Activated naive CD4-positive, alpha-beta T cell treated with anti-CD3 and anti-CD28 coated beads, Interleukin-2, amount 50 U/mL, for 16 hours (primary cell): ENCODE results near the gene ITGA11.

Experiments used
- DNase-seq: peaks from one replicate; pipeline ENCODE4 v3.0.0-alpha.2; 2020

The ITGA11 gene, protein sequence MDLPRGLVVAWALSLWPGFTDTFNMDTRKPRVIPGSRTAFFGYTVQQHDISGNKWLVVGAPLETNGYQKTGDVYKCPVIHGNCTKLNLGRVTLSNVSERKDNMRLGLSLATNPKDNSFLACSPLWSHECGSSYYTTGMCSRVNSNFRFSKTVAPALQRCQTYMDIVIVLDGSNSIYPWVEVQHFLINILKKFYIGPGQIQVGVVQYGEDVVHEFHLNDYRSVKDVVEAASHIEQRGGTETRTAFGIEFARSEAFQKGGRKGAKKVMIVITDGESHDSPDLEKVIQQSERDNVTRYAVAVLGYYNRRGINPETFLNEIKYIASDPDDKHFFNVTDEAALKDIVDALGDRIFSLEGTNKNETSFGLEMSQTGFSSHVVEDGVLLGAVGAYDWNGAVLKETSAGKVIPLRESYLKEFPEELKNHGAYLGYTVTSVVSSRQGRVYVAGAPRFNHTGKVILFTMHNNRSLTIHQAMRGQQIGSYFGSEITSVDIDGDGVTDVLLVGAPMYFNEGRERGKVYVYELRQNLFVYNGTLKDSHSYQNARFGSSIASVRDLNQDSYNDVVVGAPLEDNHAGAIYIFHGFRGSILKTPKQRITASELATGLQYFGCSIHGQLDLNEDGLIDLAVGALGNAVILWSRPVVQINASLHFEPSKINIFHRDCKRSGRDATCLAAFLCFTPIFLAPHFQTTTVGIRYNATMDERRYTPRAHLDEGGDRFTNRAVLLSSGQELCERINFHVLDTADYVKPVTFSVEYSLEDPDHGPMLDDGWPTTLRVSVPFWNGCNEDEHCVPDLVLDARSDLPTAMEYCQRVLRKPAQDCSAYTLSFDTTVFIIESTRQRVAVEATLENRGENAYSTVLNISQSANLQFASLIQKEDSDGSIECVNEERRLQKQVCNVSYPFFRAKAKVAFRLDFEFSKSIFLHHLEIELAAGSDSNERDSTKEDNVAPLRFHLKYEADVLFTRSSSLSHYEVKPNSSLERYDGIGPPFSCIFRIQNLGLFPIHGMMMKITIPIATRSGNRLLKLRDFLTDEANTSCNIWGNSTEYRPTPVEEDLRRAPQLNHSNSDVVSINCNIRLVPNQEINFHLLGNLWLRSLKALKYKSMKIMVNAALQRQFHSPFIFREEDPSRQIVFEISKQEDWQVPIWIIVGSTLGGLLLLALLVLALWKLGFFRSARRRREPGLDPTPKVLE

DNA sequence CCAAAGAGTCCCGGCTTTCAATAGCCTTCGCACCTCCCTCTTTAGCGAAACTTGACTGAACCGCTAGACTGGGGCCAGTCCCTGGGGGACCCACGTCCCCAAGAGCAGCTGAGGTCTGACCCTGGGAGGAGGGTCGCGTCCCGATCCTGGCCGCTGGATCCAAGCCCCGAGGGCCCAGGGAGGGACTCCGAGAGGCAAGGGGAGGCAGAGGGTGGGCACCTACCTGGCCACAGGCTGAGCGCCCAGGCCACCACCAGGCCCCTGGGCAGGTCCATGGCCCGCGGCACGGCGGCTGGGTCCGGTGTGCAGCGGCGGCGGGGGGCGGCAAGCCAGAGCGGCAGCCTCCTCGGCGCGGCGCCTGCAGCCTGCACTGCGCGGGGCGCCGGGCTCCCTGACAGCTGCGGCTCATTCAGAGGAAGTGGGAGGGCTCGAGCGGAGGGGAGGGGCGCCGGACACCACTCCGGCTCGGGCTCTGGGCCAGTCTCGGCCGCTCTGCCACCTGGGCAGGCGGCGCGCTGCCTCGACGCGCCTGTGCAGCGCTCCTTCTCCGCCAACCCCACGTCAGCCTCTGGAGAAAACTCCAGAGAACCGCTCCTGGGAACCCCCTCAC lies at the start of gene ITGA11:
Gene ITGA11, minus strand, starts transcription at position 372 of the 610 bp plus-strand sequence. Its CDS starts 97 bp downstream, at position 275.
- DNase-seq, result no peak

DNA sequence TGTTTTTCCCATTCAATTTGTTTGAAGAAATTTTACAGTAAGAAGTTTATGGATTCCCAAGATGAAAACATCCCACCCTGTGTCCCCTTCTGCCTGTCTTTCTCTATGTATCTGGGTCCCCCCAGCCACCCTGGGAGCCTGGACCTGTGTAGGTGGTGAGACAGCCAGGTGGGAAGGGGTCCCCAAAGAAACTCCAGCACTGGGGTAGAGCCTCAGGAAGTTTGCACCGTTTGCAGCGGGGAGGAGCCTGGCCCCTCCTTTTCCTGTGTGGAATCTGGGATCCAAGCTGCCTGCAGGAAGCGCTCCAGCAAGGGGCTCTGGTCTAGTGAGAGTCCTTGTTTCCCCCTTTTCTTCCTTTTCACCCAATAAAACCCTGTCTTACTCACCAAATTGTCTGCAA lies 49.4 kb upstream of the ITGA11 start:
- no peak for DNase-seq

DNA sequence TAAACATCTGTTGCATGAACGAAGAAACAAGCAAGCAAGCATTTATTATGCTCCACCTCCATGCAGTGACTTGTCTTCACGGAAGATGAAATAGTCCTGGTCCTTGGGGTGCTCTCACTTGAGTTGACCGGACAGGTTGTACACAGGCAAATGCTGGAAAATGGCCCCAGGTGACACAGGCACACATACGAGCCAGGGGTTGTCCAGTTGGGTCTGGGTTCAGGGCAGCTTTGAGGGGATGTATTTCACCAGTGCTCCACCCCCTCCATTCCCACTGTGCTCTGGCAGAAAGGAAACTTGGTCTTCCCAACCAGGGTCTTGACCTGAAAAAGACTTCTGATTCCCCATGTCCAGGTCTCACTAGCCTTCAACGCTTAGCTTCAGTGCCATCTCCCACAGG lies 48.3 kb upstream of the ITGA11 start:
- no peak for DNase-seq

DNA sequence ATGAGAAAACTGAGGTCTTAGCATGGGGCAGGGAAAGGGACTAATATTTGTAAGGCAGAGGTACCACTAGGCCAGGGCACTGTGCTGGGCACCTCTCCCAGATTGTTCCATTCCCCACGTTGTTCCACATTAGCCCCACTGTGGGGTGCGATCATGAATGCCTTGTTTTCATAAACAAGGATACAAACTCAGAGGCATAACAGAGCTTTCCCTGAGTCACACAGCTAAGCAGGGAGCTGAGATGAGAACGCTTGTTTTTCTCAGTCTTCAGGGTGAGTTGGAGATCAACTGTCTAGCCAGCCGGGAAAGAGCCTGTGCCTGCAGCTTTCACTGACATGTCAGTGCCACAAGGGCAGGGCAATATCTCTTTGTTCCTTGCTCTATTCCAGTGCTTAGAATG lies 47.9 kb upstream of the ITGA11 start:
- DNase-seq, result no peak

DNA sequence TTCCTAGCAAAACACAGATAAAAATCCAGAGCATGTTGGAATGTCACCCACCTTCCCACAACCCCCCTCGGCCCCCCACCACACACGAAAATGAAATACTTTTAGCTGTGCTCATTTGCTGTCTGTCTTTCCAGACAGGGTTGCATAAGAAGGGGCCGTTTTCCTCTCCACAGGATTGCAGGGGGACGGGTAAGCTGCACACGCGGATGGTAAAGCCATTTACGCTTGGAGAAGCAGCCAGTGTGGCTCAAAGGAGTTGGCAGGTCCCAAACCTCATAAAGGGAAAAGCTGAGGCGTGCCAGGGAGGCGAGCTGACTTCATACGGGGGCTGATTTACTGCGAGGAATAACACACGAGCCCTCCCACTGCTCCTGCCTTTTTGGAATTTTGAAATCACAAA lies 47.4 kb upstream of the ITGA11 start:
- no peak for DNase-seq

DNA sequence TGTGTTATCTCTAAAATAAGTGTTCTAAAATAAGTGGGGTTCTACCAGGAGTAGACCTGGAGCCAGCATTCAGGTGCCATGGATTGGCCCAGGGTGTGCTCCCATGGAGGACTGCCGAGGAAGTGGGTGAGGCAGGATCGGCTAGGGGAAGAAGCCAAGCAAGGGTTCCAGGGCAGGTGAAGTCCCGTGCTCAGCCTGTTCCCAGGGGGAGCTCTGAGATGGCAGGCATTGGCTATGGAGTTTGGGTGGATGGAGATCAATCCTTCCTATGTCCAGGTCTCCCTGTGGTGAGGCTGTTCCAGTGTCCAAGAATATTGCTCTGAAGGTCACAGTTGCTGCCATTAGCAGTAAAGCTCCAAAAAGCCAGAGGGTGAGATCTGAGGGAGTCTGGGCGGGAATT lies 46.9 kb upstream of the ITGA11 start:
- DNase-seq, result no peak

DNA sequence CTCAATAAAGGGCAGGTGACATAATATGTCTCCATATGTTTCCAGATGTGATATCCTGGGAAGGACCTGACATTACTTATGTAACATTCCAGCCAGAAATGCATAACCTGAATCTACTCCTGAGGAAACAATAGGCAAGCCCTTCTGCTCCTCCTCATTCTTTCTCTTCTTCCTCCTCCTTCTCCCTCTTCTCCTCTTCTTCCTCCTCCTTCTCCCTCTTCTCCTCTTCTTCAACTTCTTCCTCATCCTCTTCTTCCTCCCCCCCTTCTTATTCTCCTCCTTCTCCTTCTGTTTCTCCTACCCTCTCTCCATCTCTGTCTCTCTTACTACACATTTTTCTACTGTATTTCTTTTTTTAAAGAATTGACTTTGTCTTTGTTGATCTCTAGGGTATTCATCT lies 43.5 kb upstream of the ITGA11 start:
- no peak for DNase-seq

DNA sequence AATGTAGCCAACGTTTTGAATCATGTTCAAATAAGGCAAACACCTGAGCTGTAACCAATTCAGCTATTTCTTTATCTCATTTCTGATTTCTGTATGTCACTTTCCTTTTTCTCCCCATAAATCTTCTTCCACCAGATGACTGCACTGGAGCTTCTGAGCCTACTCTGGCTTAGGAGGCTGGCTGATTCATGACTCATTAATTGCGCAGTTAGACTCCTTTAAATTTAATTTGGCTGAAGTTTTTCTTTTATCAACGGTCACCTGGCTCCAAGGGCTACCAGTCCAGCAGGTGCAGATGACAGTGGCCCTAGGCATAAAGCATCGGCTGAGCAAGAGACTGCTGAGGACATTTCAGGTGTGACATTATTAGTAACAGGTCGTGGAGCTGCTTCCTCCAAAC lies 39.6 kb upstream of the ITGA11 start:
- DNase-seq, result no peak

DNA sequence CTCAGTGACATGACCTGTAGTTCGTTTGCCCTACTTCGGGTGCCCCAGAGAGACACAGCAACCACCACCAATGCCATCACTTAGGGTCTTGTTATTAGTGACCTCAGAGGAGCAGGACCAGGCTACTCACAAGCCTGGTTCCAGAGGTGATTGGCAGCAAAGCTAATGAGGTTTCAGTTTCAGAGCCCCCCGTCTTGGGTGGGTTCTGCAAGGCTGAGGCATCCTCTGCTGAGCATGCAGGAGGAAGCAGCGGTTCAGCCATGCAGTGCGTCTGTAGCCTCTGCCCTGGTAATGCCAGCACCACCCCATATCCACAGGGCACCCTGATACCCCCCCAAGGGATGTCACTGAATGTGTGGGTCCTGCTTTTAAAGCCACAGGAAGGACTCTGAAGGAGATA lies 39.0 kb upstream of the ITGA11 start:
- DNase-seq, result no peak

DNA sequence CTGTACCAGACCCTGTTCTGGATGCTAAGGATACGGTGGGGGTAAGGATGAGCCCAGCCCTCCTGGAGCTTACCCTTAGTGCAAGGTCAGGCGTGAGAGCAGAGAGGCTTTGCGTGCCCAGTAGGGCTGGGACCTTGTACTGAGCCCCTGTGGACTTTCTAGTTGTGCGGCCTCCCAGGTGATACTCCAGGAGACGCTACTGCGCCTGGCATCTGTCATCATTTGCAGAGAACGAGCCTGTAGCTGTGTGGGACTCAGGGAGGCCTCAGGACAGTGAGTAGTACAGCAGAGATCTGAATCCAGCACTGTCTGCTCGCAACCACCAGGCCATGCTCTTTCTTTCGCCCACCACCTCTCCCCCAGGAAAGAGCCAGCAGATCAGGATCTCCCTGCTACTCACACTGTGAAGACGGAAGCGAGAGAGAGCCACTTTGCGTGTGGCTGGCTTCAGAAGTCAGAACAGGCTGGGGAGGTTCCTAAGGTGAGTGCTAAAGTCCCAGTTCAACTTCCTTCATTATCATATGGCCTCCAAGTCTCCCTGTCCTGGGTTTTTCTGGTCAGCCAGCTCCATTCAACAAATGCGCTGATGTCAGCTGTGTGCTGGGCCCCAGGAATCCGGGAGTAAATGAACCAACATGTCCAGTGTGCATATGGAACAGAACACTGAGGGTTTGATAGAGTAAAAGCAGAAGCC lies 38.2 kb upstream of the ITGA11 start:
- DNase-seq, result no peak

DNA sequence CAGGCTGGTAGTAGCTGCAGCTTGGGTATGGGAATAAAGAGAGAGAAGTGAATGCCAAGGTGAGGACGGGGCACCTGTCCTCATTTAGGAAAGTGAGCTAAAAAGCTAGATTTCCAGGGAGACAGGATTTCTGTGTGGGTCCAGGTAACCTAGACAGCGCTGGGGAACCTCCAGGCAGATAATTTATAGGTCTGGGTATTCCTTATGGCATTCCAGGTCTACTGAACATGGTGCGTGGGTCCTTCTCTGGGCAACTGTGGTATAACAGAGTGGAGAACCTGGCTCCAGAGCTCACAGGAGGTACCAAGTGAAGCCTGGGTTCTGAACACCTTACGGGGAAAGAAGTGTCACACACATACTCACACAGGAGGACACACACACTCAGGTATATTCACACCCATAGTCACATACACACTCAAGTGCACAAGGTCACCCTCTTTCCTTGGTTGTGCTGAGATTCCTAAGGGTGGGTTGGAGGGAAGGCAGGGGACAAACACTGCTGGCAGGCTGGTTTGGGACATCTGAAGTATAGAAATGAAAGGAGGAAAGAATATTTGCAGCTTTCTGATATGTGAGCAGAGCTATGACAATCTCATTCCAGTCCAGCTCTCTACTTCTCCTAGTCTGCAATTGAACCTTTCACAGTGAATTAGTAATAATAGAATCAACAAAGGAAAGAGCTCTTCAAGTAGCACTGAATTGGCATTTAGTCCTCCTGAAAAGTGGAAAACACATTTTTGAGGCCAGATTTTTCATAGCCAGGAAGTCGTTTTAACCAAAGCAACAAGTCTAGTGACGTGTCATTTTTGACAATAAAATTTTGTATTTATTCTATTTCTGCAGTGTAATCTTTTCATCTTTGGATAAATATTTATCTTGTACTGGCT lies 37.4 kb upstream of the ITGA11 start:
- DNase-seq, result no peak

DNA sequence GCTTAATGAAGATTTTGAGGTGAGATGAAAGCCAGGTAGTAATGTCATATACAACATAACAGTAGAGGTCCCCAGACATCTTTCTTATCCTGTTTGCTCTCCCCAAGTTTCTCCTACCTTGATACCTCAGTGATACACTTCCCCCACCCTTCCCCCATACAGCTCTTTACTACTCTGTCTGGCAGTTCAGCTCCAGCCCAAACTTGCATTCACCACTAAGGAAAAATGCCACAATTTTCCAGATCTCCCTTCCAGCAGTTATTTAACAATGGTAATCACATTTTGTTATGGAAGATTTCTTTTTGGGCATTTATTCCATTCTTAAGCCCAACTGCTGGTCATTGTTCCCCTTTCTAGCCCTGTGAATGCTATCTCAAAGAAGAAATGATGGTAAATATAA lies 34.9 kb upstream of the ITGA11 start:
- no peak for DNase-seq

DNA sequence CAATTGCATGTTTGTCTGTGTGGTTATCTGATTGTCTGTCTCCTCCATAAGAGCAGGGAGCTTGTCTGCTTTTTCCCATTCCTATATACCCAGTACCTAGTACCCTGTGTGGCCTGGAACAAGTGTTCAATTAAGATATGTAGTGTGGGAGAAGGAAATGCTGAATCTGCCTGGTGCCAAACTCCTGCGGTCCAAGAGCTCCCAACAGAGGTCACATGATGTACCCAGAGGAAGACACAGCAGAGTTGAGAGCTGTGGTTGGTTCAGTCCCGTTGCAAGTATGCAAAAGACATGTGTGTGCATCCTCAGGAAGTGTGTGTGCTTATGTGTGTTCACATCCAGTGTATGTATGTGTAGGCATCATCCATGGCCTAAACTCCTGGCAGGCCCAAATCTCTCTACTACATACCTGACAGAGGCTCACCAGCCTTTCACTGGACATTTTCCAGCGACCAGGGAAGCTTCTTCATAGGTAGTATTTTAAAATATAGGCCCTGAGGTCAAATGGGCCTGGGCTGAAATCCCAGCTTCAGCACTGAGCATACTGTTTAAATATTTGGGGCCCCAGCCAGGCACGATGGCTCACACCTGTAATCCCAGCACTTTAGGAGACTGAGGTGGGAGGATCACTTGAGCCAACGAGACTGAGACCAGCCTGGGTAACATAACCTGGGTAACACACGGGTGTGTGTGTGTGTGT lies 34.0 kb upstream of the ITGA11 start:
- no peak for DNase-seq

DNA sequence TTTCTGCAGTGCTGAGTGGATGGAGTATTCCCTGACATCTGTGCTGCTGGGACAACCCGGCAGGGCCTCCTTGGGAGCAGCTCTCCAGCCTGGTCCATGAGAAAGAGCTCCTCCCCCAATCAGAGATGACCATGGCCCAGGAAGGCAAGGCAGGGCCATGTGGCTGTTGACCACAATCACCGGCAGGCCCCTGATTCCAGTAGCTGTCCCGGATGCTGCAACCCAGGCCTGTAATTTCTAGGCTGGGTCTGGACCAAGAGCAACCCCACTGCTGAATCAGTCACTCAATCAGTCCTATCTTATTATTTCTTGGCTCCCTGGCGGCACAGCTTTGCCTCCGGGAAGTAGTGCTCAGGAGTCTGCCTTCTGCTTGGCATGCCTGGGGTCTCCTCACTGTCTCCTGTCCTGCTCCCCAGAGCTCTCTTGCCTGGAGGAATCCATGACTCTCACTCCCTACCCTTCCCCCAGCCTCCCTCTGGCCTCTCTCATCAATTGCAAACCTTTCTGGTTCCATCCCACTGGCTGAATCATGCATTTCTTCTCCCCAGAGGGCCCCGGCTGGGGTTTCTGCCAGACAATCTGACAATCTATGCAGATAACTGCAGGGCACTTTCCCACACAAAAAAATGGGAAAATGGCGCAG lies 32.6 kb upstream of the ITGA11 start:
- no peak for DNase-seq

DNA sequence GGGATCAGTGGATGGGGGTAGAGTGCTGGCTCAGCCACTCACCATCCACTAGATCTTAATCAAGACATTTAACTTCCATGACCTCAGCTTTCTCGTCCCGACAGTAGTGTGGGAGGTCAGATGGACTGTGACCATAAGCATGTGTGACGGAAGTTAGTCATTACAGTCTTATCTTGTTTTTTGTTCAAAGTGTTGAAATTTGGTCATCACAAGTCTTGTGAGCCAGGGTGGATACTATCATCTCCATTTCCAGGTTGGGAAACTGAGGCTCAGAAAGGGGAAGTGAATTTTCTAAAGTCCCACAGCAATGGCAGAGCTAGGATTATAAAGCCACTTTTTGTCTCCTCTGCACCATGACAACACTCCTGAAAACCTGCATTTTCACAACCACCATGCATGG lies 32.0 kb upstream of the ITGA11 start:
- no peak for DNase-seq

DNA sequence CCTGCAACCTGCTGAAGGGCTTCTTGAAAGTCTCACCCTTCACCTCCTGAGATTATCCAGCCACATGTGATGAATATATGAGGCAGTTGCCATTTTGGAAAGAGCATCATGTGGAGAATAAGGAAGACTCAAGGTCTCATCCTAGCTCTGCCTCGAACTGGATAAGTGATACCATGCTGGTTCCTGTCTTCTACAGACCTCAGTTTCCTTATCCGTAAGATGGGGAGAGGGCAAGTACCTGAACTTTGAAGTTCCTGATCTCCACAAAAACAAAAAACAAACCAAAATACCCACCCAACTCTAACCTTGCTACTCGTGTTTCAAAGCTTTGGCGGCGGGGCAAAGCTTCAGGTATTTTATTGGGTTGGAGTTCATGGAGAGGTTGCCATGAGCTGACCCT lies 31.5 kb upstream of the ITGA11 start:
- no peak for DNase-seq

DNA sequence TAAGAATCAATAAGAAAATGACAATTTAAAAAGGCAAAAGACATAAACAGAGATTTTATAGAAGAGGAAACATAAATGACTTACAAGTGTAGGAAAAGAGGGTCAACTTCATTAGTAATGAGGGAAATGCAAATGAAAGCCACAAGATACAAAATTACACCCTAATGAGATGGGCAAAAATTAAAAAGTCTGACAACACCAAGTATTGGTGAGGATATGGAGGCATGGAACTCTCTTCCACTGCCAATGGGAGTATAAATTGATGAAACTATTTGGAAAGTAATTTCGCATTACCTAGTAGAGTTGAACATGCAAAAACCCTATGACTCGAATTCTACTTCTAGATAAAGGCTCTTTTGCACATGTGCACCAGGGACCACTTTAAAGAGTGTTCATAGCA lies 28.2 kb upstream of the ITGA11 start:
- no peak for DNase-seq

DNA sequence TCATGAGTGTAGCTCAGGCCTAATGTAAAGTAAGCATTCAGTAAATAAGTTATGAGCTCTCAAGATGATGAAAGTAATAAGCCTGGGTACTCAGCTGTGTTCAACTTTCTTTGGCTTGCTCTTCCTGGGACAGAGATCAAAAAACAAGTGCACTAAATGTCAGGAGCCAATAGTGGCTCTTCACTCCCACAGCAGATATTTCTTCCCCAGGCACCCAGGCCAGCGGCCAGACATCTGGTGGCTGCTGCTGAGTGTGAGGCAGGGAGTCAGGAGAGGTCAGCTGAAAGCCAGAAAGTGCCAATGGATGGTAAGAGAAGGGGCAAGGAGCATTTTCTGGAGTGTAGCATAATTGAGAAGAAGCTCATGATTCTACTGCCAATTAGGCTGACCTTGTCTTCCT lies 18.2 kb upstream of the ITGA11 start:
- no peak for DNase-seq

DNA sequence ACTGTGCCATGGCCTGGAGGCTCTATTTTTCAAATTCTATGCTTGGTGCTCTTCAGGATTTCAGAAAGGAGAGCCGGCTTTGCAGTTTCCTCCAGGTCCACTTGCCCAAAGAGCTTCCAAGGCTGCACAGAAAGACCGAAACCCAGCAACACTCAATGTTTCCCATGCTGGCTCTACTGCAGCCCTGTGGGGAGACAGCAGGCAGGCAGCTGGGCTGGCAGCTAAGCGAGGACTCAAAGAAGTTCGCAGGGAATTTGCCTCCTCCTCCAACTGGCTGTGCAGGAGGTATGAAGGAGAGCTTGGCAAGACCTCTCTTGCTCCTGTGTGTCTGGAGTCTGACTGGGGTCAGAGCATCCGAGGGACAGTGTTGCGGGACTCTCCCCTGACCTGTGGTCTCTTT lies 17.4 kb upstream of the ITGA11 start:
- DNase-seq, result no peak
